Neural progenitor cell (in vitro differentiated cells): ENCODE data around the gene C22orf42. TPM values are rescaled to one million over a fixed set of nuclear protein-coding genes. Genes with fewer than 3 reads are reported as not detected.

Source experiments
- DNase-seq: peaks from one replicate; pipeline ENCODE4 v3.0.0-alpha.2; 2016; ENCODE audit warnings: low spot score
- H2AFZ ChIP-seq: fragments of 200-600 bp; sonication (generic); replicated peaks from 2 replicates; pipeline ENCODE4 v1.6.1; 2016; ENCODE audit warnings: antibody characterized with exemption
- H3F3A ChIP-seq: fragments of 200-600 bp; sonication (generic); 2 replicates; pipeline ENCODE4 v1.6.1; 2016; ENCODE audit warnings: antibody characterized with exemption, low read depth
- H3K27ac ChIP-seq: fragments of 200-600 bp; sonication (generic); 2 replicates; pipeline ENCODE4 v1.5.1; 2016; ENCODE audit warnings: mild to moderate bottlenecking
- H3K27me3 ChIP-seq: fragments of 200-600 bp; sonication (generic); 2 replicates; pipeline ENCODE4 v1.6.1; 2016; ENCODE audit warnings: mild to moderate bottlenecking, moderate library complexity
- H3K36me3 ChIP-seq: fragments of 200-600 bp; sonication (generic); 2 replicates; pipeline ENCODE4 v1.5.1; 2016
- H3K4me1 ChIP-seq: fragments of 200-600 bp; sonication (generic); 2 replicates; pipeline ENCODE4 v1.6.1; 2016; ENCODE audit warnings: mixed run types
- H3K4me2 ChIP-seq: fragments of 200-600 bp; sonication (generic); 2 replicates; pipeline ENCODE4 v1.6.1; 2016
- H3K4me3 ChIP-seq: fragments of 200-600 bp; sonication (generic); 2 replicates; pipeline ENCODE4 v1.5.1; 2016
- H3K79me2 ChIP-seq: fragments of 200-600 bp; sonication (generic); 2 replicates; pipeline ENCODE4 v1.6.1; 2016; ENCODE audit warnings: low read depth
- H3K9ac ChIP-seq: fragments of 200-600 bp; sonication (generic); 2 replicates; pipeline ENCODE4 v1.6.1; 2016
- H3K9me3 ChIP-seq: fragments of 200-600 bp; sonication (generic); 2 replicates; pipeline ENCODE4 v1.5.1; 2016; ENCODE audit warnings: low read depth
- H4K20me1 ChIP-seq: fragments of 200-600 bp; sonication (generic); 2 replicates; pipeline ENCODE4 v1.6.1; 2016; ENCODE audit warnings: low read depth
- H3K27ac Mint-ChIP-seq: 3 replicates; pipeline ENCODE4 v1.8.0; 2021; ENCODE audit warnings: mixed read lengths
- H3K27me3 Mint-ChIP-seq: 2 replicates; pipeline ENCODE4 v1.8.0; 2022; ENCODE audit warnings: low read depth, mild to moderate bottlenecking, inconsistent platforms, moderate library complexity, mixed read lengths; ENCODE audit not compliant: insufficient read depth
- H3K36me3 Mint-ChIP-seq: 3 replicates; pipeline ENCODE4 v1.8.0; 2021; ENCODE audit warnings: mixed read lengths
- H3K4me1 Mint-ChIP-seq: 3 replicates; pipeline ENCODE4 v1.8.0; 2021; ENCODE audit warnings: mixed read lengths
- H3K4me3 Mint-ChIP-seq: 3 replicates; pipeline ENCODE4 v1.8.0; 2021; ENCODE audit warnings: mild to moderate bottlenecking, moderate library complexity, mixed read lengths
- H3K9me3 Mint-ChIP-seq: 3 replicates; pipeline ENCODE4 v1.8.0; 2020; ENCODE audit warnings: mixed read lengths
- EZH2 ChIP-seq: fragments of 200-600 bp; sonication (generic); IDR thresholded peaks from 2 replicates; pipeline ENCODE4 v1.6.1; 2017; ENCODE audit warnings: antibody characterized with exemption, mild to moderate bottlenecking, moderate library complexity
- EZH2phosphoT487 ChIP-seq: fragments of 200-600 bp; sonication (generic); IDR thresholded peaks from 2 replicates; pipeline ENCODE4 v1.6.1; 2017; ENCODE audit warnings: antibody characterized with exemption
- total RNA-seq: library from RNA; depleted of rRNA; stranded (reverse); fragments of >200 nt; gene quantifications from 2 replicates; pipeline ENCODE4 v1.2.3, GENCODE V29; 2015; ENCODE audit warnings: low replicate concordance
- TF ChIP-seq, protein P1 (sequence below): fragments of 200-600 bp; sonication (generic); IDR thresholded peaks from 2 replicates; pipeline ENCODE4 v1.5.1; 2017; ENCODE audit warnings: antibody characterized with exemption, mild to moderate bottlenecking

The C22orf42 gene
- total RNA-seq, 1 donor from 2014 or later, result not detected

DNA sequence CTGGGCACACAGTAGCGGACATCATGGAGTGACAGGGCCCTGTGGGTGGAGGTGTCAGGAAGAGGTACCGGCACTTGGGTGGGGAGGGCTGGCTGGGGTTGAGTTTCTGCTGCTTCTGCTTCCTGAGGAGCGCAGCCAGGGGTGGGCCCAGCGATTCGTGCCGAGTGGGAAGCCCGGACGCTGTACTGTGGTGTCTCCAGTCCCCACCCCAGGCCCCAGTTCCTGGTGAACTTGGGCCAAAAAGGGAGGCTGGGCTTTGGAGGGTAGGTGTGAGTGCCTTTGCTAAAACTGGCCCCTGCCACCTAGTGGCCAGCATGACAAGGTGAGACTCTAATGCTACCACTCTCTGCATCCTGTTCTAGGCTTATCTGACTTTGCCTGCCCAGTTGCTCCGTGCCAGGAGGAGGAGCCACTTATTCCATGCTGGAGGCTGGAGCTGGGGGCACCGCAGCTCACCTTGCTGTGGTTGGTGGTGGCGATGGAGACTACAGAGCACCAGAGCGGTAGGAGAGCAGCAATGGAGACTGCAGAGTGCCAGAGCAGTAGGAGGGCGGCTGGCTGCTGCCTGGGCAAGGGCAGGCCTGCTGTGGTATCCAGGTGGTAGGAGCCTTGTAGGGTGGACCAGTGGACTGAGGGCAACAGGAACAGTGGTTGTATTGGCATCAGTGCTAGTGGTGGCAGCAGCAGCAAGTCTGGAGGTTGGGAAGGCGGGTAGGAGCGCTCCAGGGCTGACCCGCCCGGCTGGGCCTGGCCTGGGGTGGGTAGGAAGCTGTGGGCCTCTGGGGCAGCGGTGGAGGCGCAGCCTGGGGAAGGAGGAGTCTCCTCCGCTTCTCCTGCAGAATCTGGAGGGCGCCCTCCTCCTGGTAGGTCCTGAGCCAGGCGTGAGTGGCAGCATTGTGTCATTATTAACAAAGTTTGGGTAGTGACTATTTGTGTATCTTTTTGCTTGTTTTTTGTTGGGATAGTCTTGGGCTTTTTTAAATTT is 48.0 kb upstream of the C22orf42 start:
- Histone ChIP-seq H3K4me3 (no peak overlapping the region), H3K27ac (no peak overlapping the region), H3K4me2 (peak overlapping the region; percentile 92), H3K27me3 (peaks cover 52% of the 10 kb centered on the region), H3F3A (peaks cover 7% of the 10 kb centered on the region), H2AFZ (no peak overlapping the region), H3K36me3 (no peaks in the 10 kb centered on the region), H4K20me1 (no peaks in the 10 kb centered on the region), H3K9me3 (no peaks in the 10 kb centered on the region), H3K9ac (no peak overlapping the region), H3K4me1 (peaks cover 6% of the 10 kb centered on the region), H3K79me2 (no peaks in the 10 kb centered on the region)
- peaks cover 19% of the 10 kb centered on the region for H3K4me1 Mint-ChIP-seq
- no peak overlapping the region for H3K27ac Mint-ChIP-seq
- TF ChIP-seq EZH2phosphoT487 (no peak), EZH2 (no peak)
- TF ChIP-seq, protein P1, sequence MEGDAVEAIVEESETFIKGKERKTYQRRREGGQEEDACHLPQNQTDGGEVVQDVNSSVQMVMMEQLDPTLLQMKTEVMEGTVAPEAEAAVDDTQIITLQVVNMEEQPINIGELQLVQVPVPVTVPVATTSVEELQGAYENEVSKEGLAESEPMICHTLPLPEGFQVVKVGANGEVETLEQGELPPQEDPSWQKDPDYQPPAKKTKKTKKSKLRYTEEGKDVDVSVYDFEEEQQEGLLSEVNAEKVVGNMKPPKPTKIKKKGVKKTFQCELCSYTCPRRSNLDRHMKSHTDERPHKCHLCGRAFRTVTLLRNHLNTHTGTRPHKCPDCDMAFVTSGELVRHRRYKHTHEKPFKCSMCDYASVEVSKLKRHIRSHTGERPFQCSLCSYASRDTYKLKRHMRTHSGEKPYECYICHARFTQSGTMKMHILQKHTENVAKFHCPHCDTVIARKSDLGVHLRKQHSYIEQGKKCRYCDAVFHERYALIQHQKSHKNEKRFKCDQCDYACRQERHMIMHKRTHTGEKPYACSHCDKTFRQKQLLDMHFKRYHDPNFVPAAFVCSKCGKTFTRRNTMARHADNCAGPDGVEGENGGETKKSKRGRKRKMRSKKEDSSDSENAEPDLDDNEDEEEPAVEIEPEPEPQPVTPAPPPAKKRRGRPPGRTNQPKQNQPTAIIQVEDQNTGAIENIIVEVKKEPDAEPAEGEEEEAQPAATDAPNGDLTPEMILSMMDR, result peak; percentile 60
- peak; percentile 46 for DNase-seq
- peaks cover 12% of the 10 kb centered on the region for H3K27me3 Mint-ChIP-seq
- no peaks in the 10 kb centered on the region for H3K36me3 Mint-ChIP-seq
- no peaks in the 10 kb centered on the region for H3K9me3 Mint-ChIP-seq
- peak overlapping the region; percentile 95 for H3K4me3 Mint-ChIP-seq

DNA sequence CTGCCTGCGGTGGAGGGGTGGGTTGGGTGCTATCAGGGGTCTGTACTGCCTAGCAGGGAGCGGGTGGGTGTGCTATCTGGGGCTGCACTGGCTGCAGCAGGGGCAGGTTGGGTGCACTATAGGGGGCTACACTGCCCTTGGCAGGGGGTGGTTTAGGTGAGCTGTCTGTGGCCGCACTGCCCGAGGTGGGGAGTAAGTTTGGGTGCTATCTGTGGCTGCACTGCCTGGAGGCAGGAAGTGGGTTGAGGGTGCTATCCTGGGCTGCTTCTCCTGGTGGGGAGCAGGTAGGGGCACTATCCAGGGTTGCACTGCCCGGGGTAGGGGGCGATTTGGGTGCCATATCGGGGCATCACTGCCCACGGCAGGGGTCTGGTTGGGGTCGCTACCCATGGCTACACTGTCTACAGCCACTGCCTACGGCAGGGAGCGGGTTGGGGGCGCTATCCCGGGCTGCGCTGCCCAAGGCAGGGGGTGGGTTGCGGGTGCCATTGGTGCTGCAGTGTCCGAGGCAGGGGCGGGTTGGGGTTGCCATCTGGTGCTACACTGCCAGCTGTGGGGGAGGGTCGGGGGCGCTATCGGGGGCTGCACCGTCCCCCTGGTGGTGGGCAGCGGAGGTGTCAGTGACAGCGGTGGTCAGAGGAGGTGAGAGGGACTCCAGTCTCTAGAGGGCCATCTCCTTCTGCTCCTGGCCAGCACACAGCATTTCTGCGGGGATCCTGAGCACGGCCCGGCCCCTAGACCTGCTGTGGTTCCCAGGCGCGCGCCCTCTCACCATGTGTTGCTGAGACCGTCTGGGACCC is 47.1 kb upstream of the C22orf42 start:
- Histone ChIP-seq H3K36me3 (no peaks in the 10 kb centered on the region), H3K4me3 (peak overlapping the region; percentile 54), H3K79me2 (no peaks in the 10 kb centered on the region), H3K9ac (no peak overlapping the region), H3K4me1 (peaks cover 6% of the 10 kb centered on the region), H4K20me1 (no peaks in the 10 kb centered on the region), H3F3A (peaks cover 7% of the 10 kb centered on the region), H2AFZ (no peak overlapping the region), H3K27ac (no peak overlapping the region), H3K4me2 (peak overlapping the region; percentile 92), H3K27me3 (peaks cover 60% of the 10 kb centered on the region), H3K9me3 (no peaks in the 10 kb centered on the region)
- H3K4me3 Mint-ChIP-seq, result peak overlapping the region; percentile 95
- H3K36me3 Mint-ChIP-seq, result no peaks in the 10 kb centered on the region
- TF ChIP-seq, protein P1, result peak; percentile 32
- no peak for TF ChIP-seq EZH2phosphoT487
- no peak for TF ChIP-seq EZH2
- H3K9me3 Mint-ChIP-seq, result no peaks in the 10 kb centered on the region
- peaks cover 19% of the 10 kb centered on the region for H3K4me1 Mint-ChIP-seq
- no peak overlapping the region for H3K27ac Mint-ChIP-seq
- peaks cover 12% of the 10 kb centered on the region for H3K27me3 Mint-ChIP-seq
- DNase-seq, result peak; percentile 45

DNA sequence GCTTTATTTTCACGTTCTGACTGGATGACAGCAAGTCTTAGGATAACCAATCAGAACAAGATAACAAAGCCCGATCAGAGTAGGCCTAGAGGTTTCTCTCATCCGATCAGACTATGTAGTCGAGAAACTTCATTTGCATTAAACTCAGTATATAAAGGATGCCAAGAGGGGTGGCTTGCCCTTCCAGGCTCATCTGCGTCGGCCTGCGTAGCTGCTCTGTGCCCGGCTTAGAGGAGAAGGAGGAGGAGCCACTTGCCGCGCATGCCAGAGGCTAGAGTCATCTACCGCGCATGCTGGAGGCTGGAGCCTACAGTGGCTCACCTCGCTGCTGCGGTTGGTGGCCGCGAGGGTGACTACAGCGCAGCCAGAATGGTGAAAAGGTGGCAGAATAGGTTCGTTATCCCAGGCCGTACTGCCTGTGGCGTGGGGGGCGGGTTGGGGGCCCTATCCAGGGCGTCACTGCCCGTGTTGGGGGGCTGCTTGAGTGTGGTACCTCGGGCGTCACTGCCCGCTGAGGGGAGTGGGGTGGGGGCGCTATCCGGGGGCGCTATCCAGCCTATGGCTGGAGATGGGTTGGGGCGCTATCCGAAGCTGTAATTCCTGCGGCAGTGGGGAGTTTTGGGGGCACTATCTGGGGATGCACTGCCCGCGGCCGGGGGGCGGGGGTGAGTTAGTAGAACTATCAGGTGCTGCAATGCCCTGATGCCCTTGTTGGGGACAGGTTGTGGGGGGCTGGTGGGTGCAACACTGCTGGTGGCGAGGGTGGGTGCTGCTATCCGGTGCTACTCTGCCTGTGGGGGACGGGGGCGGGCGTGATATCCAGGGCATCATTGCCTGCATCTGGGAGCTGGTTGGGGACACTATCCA is 46.0 kb upstream of the C22orf42 start, which contains the start of gene RFPL2:
RFPL2 (minus strand) TSS at position 218 of the 867 bp plus-strand sequence. CDS start 2,622 bp downstream, outside the sequence.
- Histone ChIP-seq H3F3A (peaks cover 7% of the 10 kb centered on the region), H2AFZ (peak within 1 kb of the TSS; percentile 90), H3K4me3 (peak within 1 kb of the TSS; percentile 54), H4K20me1 (no peaks in the 10 kb centered on the region), H3K9me3 (no peaks in the 10 kb centered on the region), H3K4me2 (peak within 1 kb of the TSS; percentile 92), H3K9ac (no peak within 1 kb of the TSS), H3K36me3 (no peaks in the 10 kb centered on the region), H3K27ac (no peak within 1 kb of the TSS), H3K4me1 (peaks cover 6% of the 10 kb centered on the region), H3K27me3 (peaks cover 60% of the 10 kb centered on the region), H3K79me2 (no peaks in the 10 kb centered on the region)
- H3K4me3 Mint-ChIP-seq, result peak within 1 kb of the TSS; percentile 95
- peaks cover 12% of the 10 kb centered on the region for H3K27me3 Mint-ChIP-seq
- H3K27ac Mint-ChIP-seq, result peak within 1 kb of the TSS; percentile 69
- TF ChIP-seq, protein P1, result peak; percentile 31
- TF ChIP-seq EZH2phosphoT487, result no peak
- H3K36me3 Mint-ChIP-seq, result no peaks in the 10 kb centered on the region
- no peaks in the 10 kb centered on the region for H3K9me3 Mint-ChIP-seq
- DNase-seq, result peak; percentile 94
- peaks cover 19% of the 10 kb centered on the region for H3K4me1 Mint-ChIP-seq
